HT-29 (cell line): Measurements from ENCODE around the gene NME3. TPM values are rescaled to one million over a fixed set of nuclear protein-coding genes. Genes with fewer than 3 reads are reported as not detected.

Source experiments
- DNase-seq: peaks from one replicate; pipeline ENCODE4 v3.0.0-alpha.2; 2015; ENCODE audit warnings: low spot score
- total RNA-seq: library from RNA; depleted of rRNA; stranded (reverse); fragments of >200 nt; shearing (Covaris generic); gene quantifications from 2 replicates; pipeline ENCODE4 v1.2.3, GENCODE V29; 2014

NME3 gene
- total RNA-seq, 1 experiment from 2014 or later = 224 TPM

GRCh38 chr16:1780677-1781072, 9.3 kb upstream of the NME3 start:
- DNase-seq = no peak

- peak; percentile 50 for DNase-seq
Measured at GRCh38 chr16:1779741-1780676, 8.7 kb upstream of the NME3 start.

GRCh38 chr16:1779234-1779701, 7.9 kb upstream of the NME3 start:
- DNase-seq = no peak

GRCh38 chr16:1778200-1779179, 7.1 kb upstream of the NME3 start:
- no peak for DNase-seq

GRCh38 chr16:1777375-1778199, 6.2 kb upstream of the NME3 start:
- DNase-seq = no peak

- DNase-seq = no peak
Measured at GRCh38 chr16:1776991-1777374, 5.6 kb upstream of the NME3 start.

- DNase-seq = no peak
Measured at GRCh38 chr16:1776672-1776955, 5.3 kb upstream of the NME3 start.

- no peak for DNase-seq
Measured at GRCh38 chr16:1775846-1776671, 4.7 kb upstream of the NME3 start.

GRCh38 chr16:1775006-1775845, 3.9 kb upstream of the NME3 start:
- DNase-seq = no peak

- DNase-seq = no peak
Measured at GRCh38 chr16:1774448-1774780, 3.1 kb upstream of the NME3 start.

- DNase-seq = no peak
Measured at GRCh38 chr16:1773703-1774447, 2.5 kb upstream of the NME3 start.

GRCh38 chr16:1772908-1773702, 1.8 kb upstream of the NME3 start, which contains the start of gene MRPS34:
Gene MRPS34 (minus strand): TSS chr16:1773134. CDS start chr16:1773119, 15 bp downstream.
- DNase-seq = peak; percentile 83

- peak; percentile 46 for DNase-seq
Measured at GRCh38 chr16:1772362-1772907, 1.1 kb upstream of the NME3 start, which contains the start of gene EME2. Gene EME2 (plus strand): TSS chr16:1772810. CDS start chr16:1773228, 418 bp downstream.

- peak; percentile 42 for DNase-seq
Measured at GRCh38 chr16:1771864-1772361, 570 bp upstream of the NME3 start.

GRCh38 chr16:1770328-1771187, 785 bp downstream of the NME3 start:
- DNase-seq = peak; percentile 95
